PC-3 (cell line): ENCODE data around the gene LYPD1. TPM values are rescaled to one million over a fixed set of nuclear protein-coding genes. Genes with fewer than 3 reads are reported as not detected.

Source experiments
- ATAC-seq: fragments of 200-7000 bp; cut with Tn5 transposase; 2 replicates; pipeline ENCODE4 v1.9.1; 2020; ENCODE audit warnings: mild to moderate bottlenecking, moderate library complexity
- BruUV-seq: library from RNA; stranded (reverse); fragments of 400-500 nt; replicated peaks from 2 replicates; lab custom pipeline; 2021; lab: Mats Ljungman, UMichigan
- CTCF ChIA-PET: fragments of 300-600 bp; sonication (Branson Sonifier 250); formaldehyde crosslinking; loops from one replicate; lab custom pipeline; 2022; ENCODE audit warnings: antibody characterized with exemption; lab: Charles Lee
- POLR2A ChIA-PET: fragments of 300-600 bp; sonication (Branson Sonifier 250); formaldehyde crosslinking; loops from one replicate; lab custom pipeline; 2022; ENCODE audit warnings: antibody characterized with exemption; ENCODE audit not compliant: unreplicated experiment; lab: Charles Lee
- DNase-seq: peaks from one replicate; pipeline ENCODE4 v3.0.0-alpha.2; 2015
- H2AFZ ChIP-seq: fragments of 300-600 bp; sonication (generic); 2 replicates; pipeline ENCODE4 v1.6.0; 2016; ENCODE audit warnings: antibody characterized with exemption, low read length
- H3F3A ChIP-seq: fragments of 300-600 bp; sonication (generic); one replicate; pipeline ENCODE4 v1.6.0; 2017; ENCODE audit warnings: antibody characterized with exemption, low read length, control low read depth, mild to moderate bottlenecking; ENCODE audit not compliant: unreplicated experiment
- H3K27ac ChIP-seq: fragments of 300-600 bp; sonication (generic); 2 replicates; pipeline ENCODE4 v1.5.1; 2016; ENCODE audit warnings: mild to moderate bottlenecking, low read length
- H3K27me3 ChIP-seq: fragments of 300-600 bp; sonication (generic); 2 replicates; pipeline ENCODE4 v1.6.1; 2016; ENCODE audit warnings: low read length, mixed read lengths
- H3K36me3 ChIP-seq: fragments of 300-600 bp; sonication (generic); 2 replicates; pipeline ENCODE4 v1.6.1; 2016; ENCODE audit warnings: low read depth, mixed run types, low read length, mixed read lengths
- H3K4me1 ChIP-seq: fragments of 300-600 bp; sonication (generic); 2 replicates; pipeline ENCODE4 v1.5.1; 2016; ENCODE audit warnings: low read length; ENCODE audit not compliant: insufficient read depth
- H3K4me2 ChIP-seq: fragments of 300-600 bp; sonication (generic); 2 replicates; pipeline ENCODE4 v1.6.0; 2016; ENCODE audit warnings: low read length
- H3K4me3 ChIP-seq: fragments of 300-600 bp; sonication (generic); 2 replicates; pipeline ENCODE4 v1.5.1; 2016; ENCODE audit warnings: mild to moderate bottlenecking, low read length, mixed read lengths
- H3K79me2 ChIP-seq: fragments of 300-600 bp; sonication (generic); 2 replicates; pipeline ENCODE4 v1.6.1; 2017; ENCODE audit warnings: low read length, mixed read lengths
- H3K9ac ChIP-seq: fragments of 300-600 bp; sonication (generic); 2 replicates; pipeline ENCODE4 v1.6.0; 2016; ENCODE audit warnings: mild to moderate bottlenecking, low read length
- H3K9me2 ChIP-seq: fragments of 300-600 bp; sonication (generic); replicated peaks from 2 replicates; pipeline ENCODE4 v1.6.1; 2016; ENCODE audit warnings: mixed run types, low read length, mixed read lengths
- H3K9me3 ChIP-seq: fragments of 300-600 bp; sonication (generic); 2 replicates; pipeline ENCODE4 v1.6.1; 2016; ENCODE audit warnings: low read length, mixed read lengths
- H4K20me1 ChIP-seq: fragments of 300-600 bp; sonication (generic); 2 replicates; pipeline ENCODE4 v1.6.1; 2016; ENCODE audit warnings: low read length, mixed read lengths
- EZH2 ChIP-seq: fragments of 300-600 bp; sonication (generic); IDR thresholded peaks from one replicate; pipeline ENCODE4 v1.6.1; 2017; ENCODE audit warnings: antibody characterized with exemption, mild to moderate bottlenecking, low read length; ENCODE audit not compliant: unreplicated experiment
- EZH2phosphoT487 ChIP-seq: fragments of 300-600 bp; sonication (generic); IDR thresholded peaks from 2 replicates; pipeline ENCODE4 v1.6.1; 2018; ENCODE audit warnings: mild to moderate bottlenecking, antibody characterized with exemption, low read length, borderline replicate concordance
- intact Hi-C: fragments of 100-400 bp; cut with micrococcal nuclease; formaldehyde crosslinking; loops from 2 replicates; pipeline ENCODE4 v1.9.0; 2023
- total RNA-seq: library from RNA; depleted of rRNA; stranded (reverse); fragments of >200 nt; gene quantifications from 2 replicates; pipeline ENCODE4 v1.2.3, GENCODE V29; 2014
- TF ChIP-seq, protein P1 (sequence below): fragments of 300-600 bp; sonication (generic); conservative IDR thresholded peaks from 2 replicates; pipeline ENCODE4 v1.5.1; 2017; ENCODE audit warnings: antibody characterized with exemption, low read depth, mild to moderate bottlenecking, low read length

Gene LYPD1
- total RNA-seq, 1 experiment from 2014 or later, result 18.7 TPM

GRCh38 chr2:132640116-132640515 lies 29.9 kb downstream of the LYPD1 start:
- POLR2A ChIA-PET, result no interaction called here
- no peaks in the 10 kb centered on the region for H3F3A ChIP-seq

DNA sequence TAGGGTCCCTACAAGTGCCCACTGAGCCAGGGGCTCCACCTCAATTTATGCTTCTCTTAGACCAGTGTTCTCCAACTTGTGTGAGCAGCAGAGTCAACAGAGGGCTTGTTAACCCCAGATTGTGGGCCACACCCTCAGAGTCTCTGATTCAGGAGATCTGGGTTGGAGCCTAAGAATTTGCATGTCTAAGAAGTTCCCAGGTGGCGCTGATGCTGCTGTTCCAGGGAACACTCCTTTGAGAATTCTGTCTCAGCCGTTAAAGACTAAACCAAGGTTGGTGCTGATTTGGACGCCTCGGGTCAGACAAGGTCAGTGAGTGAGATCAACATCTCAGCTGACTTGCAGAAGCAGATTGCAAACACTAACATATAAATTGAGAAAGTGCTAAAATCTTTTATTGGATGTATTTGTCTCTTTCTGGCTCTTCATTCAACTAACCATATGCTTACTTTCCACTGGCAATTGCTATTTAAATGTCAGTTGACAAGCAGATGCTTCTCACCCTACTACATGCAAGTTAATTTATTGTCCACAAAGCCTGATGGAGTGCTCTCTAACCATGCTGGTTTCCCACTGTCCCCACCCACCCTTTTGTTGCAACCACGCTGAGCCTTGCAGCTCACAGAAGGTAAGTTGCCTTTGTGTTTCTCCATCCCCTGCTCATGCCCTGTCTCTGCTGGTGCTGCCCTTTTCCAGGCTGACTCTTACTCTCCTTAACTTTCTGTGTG lies 31.5 kb downstream of the LYPD1 start:
- Histone ChIP-seq H3K4me1 (no peaks in the 10 kb centered on the region), H3K27me3 (no peaks in the 10 kb centered on the region), H3F3A (no peaks in the 10 kb centered on the region), H4K20me1 (no peaks in the 10 kb centered on the region; the same call in 1 of the 2 replicates), H3K9me3 (no peaks in the 10 kb centered on the region), H2AFZ (no peak overlapping the region), H3K4me2 (no peak overlapping the region), H3K36me3 (no peaks in the 10 kb centered on the region), H3K4me3 (no peak overlapping the region), H3K27ac (no peak overlapping the region), H3K79me2 (peaks cover 6% of the 10 kb centered on the region; the same call in 1 of the 2 replicates), H3K9me2 (no peaks in the 10 kb centered on the region), H3K9ac (no peak overlapping the region)
- BruUV-seq, result no TSS peak
- intact Hi-C loops, result no loop called here
- no peak for TF ChIP-seq EZH2
- TF ChIP-seq, protein P1, sequence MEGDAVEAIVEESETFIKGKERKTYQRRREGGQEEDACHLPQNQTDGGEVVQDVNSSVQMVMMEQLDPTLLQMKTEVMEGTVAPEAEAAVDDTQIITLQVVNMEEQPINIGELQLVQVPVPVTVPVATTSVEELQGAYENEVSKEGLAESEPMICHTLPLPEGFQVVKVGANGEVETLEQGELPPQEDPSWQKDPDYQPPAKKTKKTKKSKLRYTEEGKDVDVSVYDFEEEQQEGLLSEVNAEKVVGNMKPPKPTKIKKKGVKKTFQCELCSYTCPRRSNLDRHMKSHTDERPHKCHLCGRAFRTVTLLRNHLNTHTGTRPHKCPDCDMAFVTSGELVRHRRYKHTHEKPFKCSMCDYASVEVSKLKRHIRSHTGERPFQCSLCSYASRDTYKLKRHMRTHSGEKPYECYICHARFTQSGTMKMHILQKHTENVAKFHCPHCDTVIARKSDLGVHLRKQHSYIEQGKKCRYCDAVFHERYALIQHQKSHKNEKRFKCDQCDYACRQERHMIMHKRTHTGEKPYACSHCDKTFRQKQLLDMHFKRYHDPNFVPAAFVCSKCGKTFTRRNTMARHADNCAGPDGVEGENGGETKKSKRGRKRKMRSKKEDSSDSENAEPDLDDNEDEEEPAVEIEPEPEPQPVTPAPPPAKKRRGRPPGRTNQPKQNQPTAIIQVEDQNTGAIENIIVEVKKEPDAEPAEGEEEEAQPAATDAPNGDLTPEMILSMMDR, result no peak
- TF ChIP-seq EZH2phosphoT487, result no peak
- ATAC-seq (no peak), DNase-seq (no peak)
- POLR2A ChIA-PET, result no interaction called here
- CTCF ChIA-PET, result no interaction called here

More at GRCh38 chr2:132640116-132640515, 29.9 kb downstream of the LYPD1 start:
- H3K9me3 ChIP-seq, result no peaks in the 10 kb centered on the region
- H3K27ac ChIP-seq, result no peak overlapping the region
- no peak for TF ChIP-seq EZH2phosphoT487
- TF ChIP-seq, protein P1, result no peak
- TF ChIP-seq EZH2, result no peak
- CTCF ChIA-PET, result no interaction called here
- no peaks in the 10 kb centered on the region for H3K27me3 ChIP-seq
- no TSS peak for BruUV-seq
- intact Hi-C loops, result no loop called here
- H3K4me1 ChIP-seq, result no peaks in the 10 kb centered on the region
- DNase-seq, result no peak
- no peaks in the 10 kb centered on the region; the same call in 1 of the 2 replicates for H4K20me1 ChIP-seq
- H3K79me2 ChIP-seq, result 0 out of 2 replicates have a peak, but pooled peaks cover 2% of the 10 kb centered on the region
- H3K9me2 ChIP-seq, result no peaks in the 10 kb centered on the region
- ATAC-seq, result no peak
- no peak overlapping the region for H2AFZ ChIP-seq
- H3K36me3 ChIP-seq, result no peaks in the 10 kb centered on the region
- H3K4me2 ChIP-seq, result no peak overlapping the region
- no peak overlapping the region for H3K4me3 ChIP-seq
- no peak overlapping the region for H3K9ac ChIP-seq

- Histone ChIP-seq H3K4me2 (no peak overlapping the region), H3K36me3 (no peaks in the 10 kb centered on the region), H3K27ac (no peak overlapping the region), H3K27me3 (no peaks in the 10 kb centered on the region), H3K9me2 (no peaks in the 10 kb centered on the region), H3K4me3 (no peak overlapping the region), H2AFZ (no peak overlapping the region), H3K9ac (no peak overlapping the region), H3K79me2 (peaks cover 19% of the 10 kb centered on the region; the same call in 1 of the 2 replicates), H3K4me1 (peaks cover 8% of the 10 kb centered on the region), H3K9me3 (no peaks in the 10 kb centered on the region), H4K20me1 (no peaks in the 10 kb centered on the region), H3F3A (no peaks in the 10 kb centered on the region)
- intact Hi-C loops, result no loop called here
- CTCF ChIA-PET, result no interaction called here
- no peak for DNase-seq
- no peak for ATAC-seq
- TF ChIP-seq EZH2phosphoT487 (no peak), EZH2 (no peak)
- TF ChIP-seq, protein P1, result no peak
- POLR2A ChIA-PET, result no interaction called here
- BruUV-seq, result no TSS peak
These were observed 33.7 kb downstream of the LYPD1 start for GRCh38 chr2:132636346-132636745.
